Measurements from ENCODE around the gene CLK3.
"Not testable (repeated sequence)": the region's sequence is repeated elsewhere in the genome, so short reads cannot be mapped to it uniquely, and the experiment has no call there.

The CLK3 gene

GRCh38 chr15:74646480-74646879 lies 30.8 kb downstream of the CLK3 start:
- DNase-seq, result no peak

- DNase-seq, result no peak
Measured at GRCh38 chr15:74648051-74648842, 32.6 kb downstream of the CLK3 start.

DNA sequence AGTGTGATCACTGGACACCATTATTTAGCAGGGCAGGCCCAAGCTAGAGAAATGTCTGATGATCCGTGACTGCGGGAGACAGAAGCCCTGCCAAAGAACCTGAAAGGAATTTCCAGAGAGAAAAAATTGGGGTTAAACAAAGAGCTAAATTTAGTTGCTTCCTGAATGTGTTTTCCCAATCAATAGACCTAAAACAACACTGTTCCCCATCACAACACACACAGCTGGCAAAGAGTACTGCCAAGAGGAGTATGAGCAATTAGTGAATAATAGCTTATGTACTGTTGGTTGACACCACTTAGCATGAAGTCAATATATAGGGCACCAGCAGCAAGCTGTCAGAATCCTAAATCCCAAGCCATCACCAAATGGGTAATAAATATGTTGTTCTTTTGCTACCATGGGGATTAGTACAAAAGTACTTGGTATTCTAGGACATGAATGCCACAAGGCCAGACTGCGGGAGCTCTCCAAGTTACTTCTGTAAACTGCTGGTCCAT lies 35.7 kb downstream of the CLK3 start:
- DNase-seq, result no peak

DNA sequence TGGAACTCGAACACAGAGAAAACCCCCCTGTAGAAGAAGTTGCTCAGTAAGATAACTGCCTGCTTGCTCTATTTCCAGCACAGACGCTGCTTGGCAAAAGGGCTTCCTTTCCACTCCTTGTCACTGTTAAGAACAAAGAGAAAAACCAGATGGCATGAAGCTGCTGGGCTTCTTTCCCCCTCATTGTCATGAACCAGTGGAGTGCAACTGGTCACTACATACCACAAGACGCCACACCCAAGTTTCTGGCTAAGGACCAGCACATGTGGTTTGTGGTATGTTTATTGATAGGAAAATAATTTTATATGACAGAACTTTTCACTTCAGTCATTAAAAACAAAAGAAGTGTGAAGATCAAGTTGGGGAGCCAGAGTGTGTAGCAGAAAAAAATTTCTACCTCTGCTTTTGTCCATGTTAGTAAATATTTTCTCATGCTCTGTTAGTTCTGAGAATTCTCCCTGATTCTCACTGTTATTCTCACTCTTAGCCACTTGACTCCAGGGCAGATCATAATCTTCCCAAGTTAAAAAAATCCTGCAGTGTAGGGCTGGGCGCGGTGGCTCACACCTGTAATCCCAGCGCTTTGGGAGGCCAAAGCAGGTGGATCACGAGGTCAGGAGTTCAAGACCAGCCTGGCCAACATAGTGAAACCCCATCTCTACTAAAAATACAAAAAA lies 37.9 kb downstream of the CLK3 start:
- no peak for DNase-seq

- no peak for DNase-seq
Measured at GRCh38 chr15:74655424-74655823, 39.8 kb downstream of the CLK3 start.

DNA sequence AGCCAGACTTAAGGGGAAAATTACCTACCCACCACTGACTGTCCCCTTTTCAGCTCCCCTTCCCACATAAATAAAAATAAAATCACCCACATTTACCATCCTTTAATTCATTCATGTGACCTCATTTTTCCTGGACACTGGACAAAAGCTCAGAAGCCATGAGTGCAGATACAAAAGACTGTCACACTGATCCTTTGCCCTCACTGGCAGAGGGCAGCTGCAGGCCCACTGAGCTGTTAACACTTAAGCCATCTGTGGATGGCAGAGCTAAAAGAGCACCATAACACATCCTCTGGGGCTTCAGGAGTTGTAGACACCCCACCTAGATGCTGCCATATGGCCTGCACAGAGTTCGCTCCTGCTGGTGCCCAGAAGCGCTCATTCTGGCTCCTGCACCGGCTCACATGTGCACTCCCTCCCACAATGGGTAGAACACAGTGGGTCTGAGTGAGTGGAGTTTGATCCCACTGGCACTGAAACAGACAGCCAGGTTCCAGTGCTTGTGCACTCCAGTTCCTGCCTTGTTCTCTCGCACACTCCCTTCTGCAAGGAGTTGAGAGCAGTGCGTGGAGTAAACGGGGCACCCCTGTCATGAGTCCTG lies 41.4 kb downstream of the CLK3 start:
- no peak for DNase-seq

DNA sequence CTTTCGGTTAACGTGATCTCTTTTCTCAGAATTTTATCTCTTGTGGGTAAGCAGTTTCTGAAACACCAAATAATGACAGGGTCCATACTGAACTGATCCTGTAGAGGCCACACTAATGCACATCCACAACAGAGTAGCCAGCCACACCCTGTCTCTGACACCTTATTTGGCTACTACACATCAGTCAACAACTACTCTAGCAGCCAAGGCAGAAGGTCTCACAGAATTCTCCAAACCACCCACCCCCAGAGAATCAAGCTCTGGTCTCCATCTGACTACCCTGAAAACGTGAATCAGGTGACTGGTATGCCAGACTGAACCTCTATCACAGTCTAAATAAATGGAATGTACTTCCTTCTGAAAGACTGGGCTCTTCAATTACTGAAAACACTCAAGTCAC lies 42.2 kb downstream of the CLK3 start:
- no peak for DNase-seq

- not testable (repeated sequence) for DNase-seq
Measured at GRCh38 chr15:74661280-74661679, 45.6 kb downstream of the CLK3 start.

- DNase-seq, result no peak
Measured at GRCh38 chr15:74662064-74662860, 46.6 kb downstream of the CLK3 start.

- no peak for DNase-seq
Measured at GRCh38 chr15:74663303-74664027, 47.8 kb downstream of the CLK3 start.

DNA sequence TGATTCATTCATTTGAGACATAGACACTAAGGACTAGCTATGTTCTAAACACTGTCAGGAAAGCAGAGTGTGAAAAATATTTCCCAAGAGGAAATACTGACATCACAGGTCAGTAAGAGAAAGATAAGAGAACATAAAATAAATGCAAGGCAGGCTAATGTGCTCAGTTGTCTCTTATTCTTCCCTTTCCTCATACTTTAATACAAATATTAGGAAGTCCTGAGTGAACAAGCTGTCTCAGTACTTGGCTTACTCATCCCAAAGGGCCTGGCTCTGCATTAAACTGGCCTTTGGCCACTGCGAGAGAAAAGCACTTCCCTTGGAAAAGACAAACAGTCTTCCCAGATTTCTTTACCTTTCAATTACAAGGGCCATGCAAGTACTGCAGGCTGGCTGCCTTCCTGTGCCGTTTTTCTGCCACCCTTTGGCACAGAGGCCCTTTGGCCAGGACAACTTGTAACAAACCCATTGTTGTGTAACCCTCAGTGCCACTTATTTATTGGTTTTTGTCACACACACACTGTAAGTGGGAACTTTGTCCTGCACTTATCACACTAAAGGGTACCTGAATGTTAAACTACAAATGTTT lies 48.5 kb downstream of the CLK3 start:
- DNase-seq, result no peak

- DNase-seq, result no peak
Measured at GRCh38 chr15:74664670-74665069, 49.0 kb downstream of the CLK3 start.

GRCh38 chr15:74667975-74668374 lies 52.3 kb downstream of the CLK3 start:
- no peak for DNase-seq

DNA sequence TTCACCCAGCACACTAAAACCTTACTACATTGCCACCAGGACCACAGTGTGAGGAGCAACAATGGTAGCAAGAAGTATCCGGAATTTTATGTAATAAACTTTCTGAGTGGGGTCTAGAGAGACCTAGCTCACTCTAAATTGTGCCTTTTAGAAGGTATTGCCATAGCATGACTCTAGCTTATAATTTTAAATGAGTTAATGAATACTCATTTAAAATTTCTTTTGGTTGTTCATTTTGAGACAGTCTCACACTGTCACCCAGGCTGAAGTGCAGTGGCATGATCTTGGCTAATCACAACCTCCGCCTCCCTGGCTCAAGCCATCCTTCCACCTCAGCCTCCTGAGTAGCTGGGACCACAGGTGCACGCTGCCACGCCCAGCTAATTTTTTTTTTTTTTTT lies 54.0 kb downstream of the CLK3 start:
- no peak for DNase-seq

DNA sequence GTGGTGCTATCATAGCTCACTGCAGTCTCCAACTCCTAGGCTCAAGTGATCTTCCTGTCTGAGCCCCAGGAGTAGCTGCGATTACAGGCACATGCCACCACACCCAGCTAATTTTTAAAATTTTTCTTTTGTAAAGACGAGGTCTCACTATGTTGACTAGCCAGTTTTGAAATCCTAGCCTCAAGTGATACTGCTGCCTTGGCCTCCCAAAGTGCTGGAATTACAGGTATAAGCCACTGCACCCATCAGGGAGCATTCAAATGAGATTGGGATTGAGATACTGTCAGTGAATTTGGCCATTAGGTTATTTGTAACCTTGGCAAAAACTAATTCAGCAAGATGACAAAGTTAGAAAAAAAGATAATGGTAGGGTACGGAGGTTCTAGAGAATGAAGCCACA lies 58.5 kb downstream of the CLK3 start:
- DNase-seq, result no peak

- no peak for DNase-seq
Measured at GRCh38 chr15:74676801-74677200, 61.2 kb downstream of the CLK3 start.

All from islet precursor cell (in vitro differentiated cells).